Body of pancreas (tissue), 4 donors: ENCODE results near the gene CMTM3. TPM values are rescaled to one million over a fixed set of nuclear protein-coding genes. Genes with fewer than 3 reads are reported as not detected.
A peak's percentile ranks its signal among the peaks of the same experiment; 100 is the strongest.
"Not testable (repeated sequence)": the region's sequence is repeated elsewhere in the genome, so short reads cannot be mapped to it uniquely, and the experiment has no call there.

ENCODE experiments used
- ATAC-seq: fragments of 150-250 bp; one replicate; pipeline ENCODE4 v1.9.1; 2016
- DNase-seq, 4 donors: peaks; one replicate each; pipeline ENCODE4 v3.0.0-alpha.2; 2019
- H3K27ac ChIP-seq, 4 donors: fragments of 200-600 bp; sonication (generic); 1 replicate in 3 of 4; 2 replicates in 1 of 4; pipeline versions ENCODE4 v1.5.1 to v1.6.1; 2016 to 2019; ENCODE audit warnings: mild to moderate bottlenecking in 1 of 4, mixed read lengths in 1 of 4, moderate library complexity in 1 of 4
- H3K27me3 ChIP-seq, 2 donors: fragments of 200-600 bp; sonication (generic); one replicate each; pipeline ENCODE4 v1.6.0; 2016; ENCODE audit warnings: mild to moderate bottlenecking in 1 of 2
- H3K36me3 ChIP-seq, 2 donors: fragments of 200-600 bp; sonication (generic); replicated peaks in 1 of 2; 2 replicates each; pipeline ENCODE4 v1.5.1; 2016; ENCODE audit warnings: low read depth in 2 of 2; ENCODE audit not compliant: insufficient read depth in 1 of 2
- H3K4me1 ChIP-seq: fragments of 200-600 bp; sonication (generic); one replicate; pipeline ENCODE4 v1.6.0; 2016
- H3K4me3 ChIP-seq, 2 donors: fragments of 200-600 bp; sonication (generic); 1 replicate in 1 of 2; 2 replicates in 1 of 2; pipeline ENCODE4 v1.5.1; 2016 to 2019
- H3K9me3 ChIP-seq, 3 donors: fragments of 200-600 bp; sonication (generic); 1 replicate in 2 of 3; 2 replicates in 1 of 3; pipeline ENCODE4 v1.5.1; 2016
- CTCF ChIP-seq, 7 experiments: fragments of 450-650 bp in 4 of 7; fragments of 200-600 bp in 3 of 7; sonication (generic) in 3 of 7; IDR thresholded peaks; one replicate each; pipeline ENCODE4 v1.5.1; 2016 to 2019; ENCODE audit warnings: antibody characterized with exemption in 7 of 7
- POLR2A ChIP-seq, 3 donors: fragments of 450-650 bp; IDR thresholded peaks; one replicate each; pipeline ENCODE4 v1.6.1; 2016; ENCODE audit warnings: antibody characterized with exemption in 3 of 3, mild to moderate bottlenecking in 2 of 3
- WGBS, 2 donors: methylation state at CpG; one replicate each; pipeline ENCODE4 v1.1.5; 2017; 5-methylcytosine and 5-hydroxymethylcytosine counted together
- intact Hi-C: fragments of 100-400 bp; cut with DNase I; formaldehyde crosslinking; loops from one replicate; pipeline ENCODE4 v1.15.1; 2023
- small RNA-seq: library from RNA; depleted of rRNA; stranded (forward); fragments of <200 nt; gene quantifications from one replicate; pipeline ENCODE3, GENCODE V24; 2016
- total RNA-seq, 2 donors: library from RNA; depleted of rRNA; stranded (reverse); fragments of >200 nt; gene quantifications; one replicate each; pipeline ENCODE4 v1.1.0, GENCODE V29; 2016

CMTM3 gene
- total RNA-seq, 2 donors from 2014 or later: 4.3 to 6.0 TPM

- H3K27ac ChIP-seq: no peak overlapping the region
- intact Hi-C loops: no loop called here
Observed at GRCh38 chr16:66658860-66659190, 54.3 kb downstream of the CMTM3 start.

GRCh38 chr16:66660422-66661209, 56.1 kb downstream of the CMTM3 start:
- peak in 2 of 7 experiments; percentile 23 to 30 for TF ChIP-seq CTCF (IDR thresholded peaks at IDR 0.05)
- peak in 1 of 3 donors; percentile 15 for TF ChIP-seq POLR2A (IDR thresholded peaks at IDR 0.05)
- H3K27ac ChIP-seq: peak overlapping the region in 3 of 4 donors; percentile 43 to 65 (median 54)
- peaks cover 17% of the 10 kb centered on the region for H3K4me1 ChIP-seq
- WGBS, 2 donors: 6 to 9% methylated on average over 9 of the region's 9 CpGs
- H3K36me3 ChIP-seq: no peaks in the 10 kb centered on the region
- no peaks in the 10 kb centered on the region for H3K27me3 ChIP-seq
- peak; percentile 52 to 75 (median 62) for DNase-seq
- intact Hi-C loops: no loop called here
- no peaks in the 10 kb centered on the region for H3K9me3 ChIP-seq
- ATAC-seq: peak; percentile 88
- no peak overlapping the region for H3K4me3 ChIP-seq

More at GRCh38 chr16:66658860-66659190, 54.3 kb downstream of the CMTM3 start:
- Histone ChIP-seq H3K4me1 (peaks cover 17% of the 10 kb centered on the region), H3K27me3 (no peaks in the 10 kb centered on the region), H3K36me3 (no peaks in the 10 kb centered on the region), H3K4me3 (no peak overlapping the region), H3K9me3 (no peaks in the 10 kb centered on the region)
- no peak for ATAC-seq
- no peak for DNase-seq
- no peak for TF ChIP-seq POLR2A (IDR thresholded peaks at IDR 0.05)
- 97 to 100% methylated on average over 3 to 5 of the region's 5 CpGs for WGBS, 2 donors

GRCh38 chr16:66661210-66661560, 56.7 kb downstream of the CMTM3 start:
- ATAC-seq (peak; percentile 3), DNase-seq (no peak)
- TF ChIP-seq POLR2A (IDR thresholded peaks at IDR 0.05) (no peak), CTCF (IDR thresholded peaks at IDR 0.05) (no peak)
- H3K4me1 ChIP-seq: peaks cover 17% of the 10 kb centered on the region
- no peaks in the 10 kb centered on the region for H3K36me3 ChIP-seq
- no peaks in the 10 kb centered on the region for H3K27me3 ChIP-seq
- H3K27ac ChIP-seq: peak overlapping the region in 3 of 4 donors; percentile 43 to 65 (median 54)
- no peaks in the 10 kb centered on the region for H3K9me3 ChIP-seq
- intact Hi-C loops: no loop called here
- no peak overlapping the region for H3K4me3 ChIP-seq
- 52 to 63% methylated on average over 4 of the region's 4 CpGs for WGBS, 2 donors

- H3K9me3 ChIP-seq, DNase-seq, H3K36me3 ChIP-seq, H3K27me3 ChIP-seq, ATAC-seq, H3K4me3 ChIP-seq, intact Hi-C loops: not testable (repeated sequence)
- WGBS, 2 donors: 73 to 75% methylated on average over 6 of the region's 6 CpGs
- peak overlapping the region in 1 of 4 donors; percentile 54 for H3K27ac ChIP-seq
- peaks cover 17% of the 10 kb centered on the region for H3K4me1 ChIP-seq
Observed at GRCh38 chr16:66661671-66662346, 57.3 kb downstream of the CMTM3 start.

GRCh38 chr16:66662445-66663194, 58.1 kb downstream of the CMTM3 start:
- WGBS, 2 donors: 60 to 74% methylated on average over 7 of the region's 7 CpGs
- peak; percentile 51 for ATAC-seq
- no peak overlapping the region for H3K27ac ChIP-seq

More at GRCh38 chr16:66662445-66663194, 58.1 kb downstream of the CMTM3 start:
- Histone ChIP-seq H3K4me1 (peaks cover 17% of the 10 kb centered on the region), H3K27me3 (no peaks in the 10 kb centered on the region), H3K9me3 (no peaks in the 10 kb centered on the region), H3K4me3 (no peak overlapping the region), H3K36me3 (no peaks in the 10 kb centered on the region)
- TF ChIP-seq CTCF (IDR thresholded peaks at IDR 0.05): peak in 5 of 7 experiments; percentile 24 to 35 (median 32)
- TF ChIP-seq POLR2A (IDR thresholded peaks at IDR 0.05): no peak
- DNase-seq: no peak
- intact Hi-C loops: no loop called here

Small RNA genes lying within 50 kb of the gene (small RNA-seq; reads per million reads assigned to genes)
- gene CKLF-CMTM1: not detected

Other genes with a start within 250 kb of the CMTM3 start
- 10 to 100 TPM; 10.4 to 15.8 TPM for gene CDH5, start 238.0 kb upstream of the CMTM3 start, total RNA-seq
- gene BEAN1, start 177.4 kb upstream of the CMTM3 start, total RNA-seq: not detected
- 10 to 100 TPM; 23.1 to 26.0 TPM for gene TK2, start 54.6 kb upstream of the CMTM3 start, total RNA-seq
- 10 to 100 TPM in 1 of 2 donors, not detected in 1; 33.5 TPM for gene CKLF, start 52.1 kb upstream of the CMTM3 start, total RNA-seq
- not detected for gene CMTM1, start 38.3 kb upstream of the CMTM3 start, total RNA-seq
- gene CMTM2, start 25.2 kb upstream of the CMTM3 start, total RNA-seq: not detected
- 10 to 100 TPM; 35.9 to 36.6 TPM for gene CMTM4, start 92.0 kb downstream of the CMTM3 start, total RNA-seq
- 100 to 1,000 TPM in 1 of 2 donors, 10 to 100 TPM in 1; 87.3 to 109 TPM for gene DYNC1LI2, start 146.9 kb downstream of the CMTM3 start, total RNA-seq
- gene TERB1, start 196.9 kb downstream of the CMTM3 start, total RNA-seq: not detected
- 10 to 100 TPM; 25.7 to 34.6 TPM for gene NAE1, start 226.3 kb downstream of the CMTM3 start, total RNA-seq
- not detected for gene CA7, start 239.7 kb downstream of the CMTM3 start, total RNA-seq